AG04449 (cell line): ENCODE results near the gene RBM17.
A peak's percentile ranks its signal among the peaks of the same experiment; 100 is the strongest.

Experiments used
- CTCF ChIA-PET: fragments of 350-600 bp; formaldehyde crosslinking; extraction: SDS; loops from one replicate; lab custom pipeline; 2021; ENCODE audit warnings: antibody characterized with exemption; lab: Yijun Ruan, JAX
- POLR2A ChIA-PET: fragments of 400-600, 350-600 bp; formaldehyde crosslinking; extraction: SDS; loops from one replicate; lab custom pipeline; 2020; ENCODE audit warnings: antibody characterized with exemption, inconsistent platforms; lab: Yijun Ruan, JAX
- DNase-seq: peaks from one replicate; pipeline ENCODE4 v3.0.0-alpha.2; 2010; ENCODE audit warnings: low read depth, low spot score
- H3K4me3 ChIP-seq: 2 replicates; pipeline ENCODE4 v1.5.1; 2011; ENCODE audit warnings: low read depth, mild to moderate bottlenecking, control low read depth, low read length
- TF ChIP-seq, protein P1 (sequence below): IDR thresholded peaks from one replicate; pipeline ENCODE4 v1.5.1; 2011; ENCODE audit warnings: mild to moderate bottlenecking, moderate library complexity, low read length, control low read depth, inconsistent platforms; ENCODE audit not compliant: insufficient read depth; ENCODE audit errors: missing control alignments

The RBM17 gene

DNA sequence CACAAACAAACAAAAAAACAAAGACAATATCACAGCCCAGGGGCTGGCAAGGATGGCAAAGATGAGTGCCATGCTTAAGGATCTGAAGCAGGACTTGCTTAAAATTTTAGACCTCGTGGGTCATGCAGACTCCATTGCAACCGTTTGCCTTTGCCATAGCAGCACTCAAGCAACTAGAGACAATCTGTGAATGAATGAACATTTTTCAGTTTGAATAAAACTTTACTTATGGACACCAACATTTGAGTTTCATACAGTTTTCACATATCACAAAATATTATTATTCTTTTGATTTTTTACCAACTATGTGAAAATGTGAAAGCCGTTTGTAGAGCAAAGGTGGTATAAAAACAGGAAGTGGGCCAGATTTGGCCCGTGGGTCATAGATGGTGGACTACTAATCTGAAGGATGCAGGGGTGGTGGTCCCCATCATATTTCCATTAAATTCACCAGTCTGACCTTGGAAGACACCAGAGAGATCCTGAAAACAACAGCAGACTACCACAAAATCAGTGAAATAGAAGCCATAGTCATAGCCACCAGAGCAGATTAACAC is 8.3 kb upstream of the RBM17 start:
- DNase-seq = no peak
- POLR2A ChIA-PET = no interaction called here
- CTCF ChIA-PET = interaction anchor here (1.8 kb wide), 1 partner anchor 12 kb away, joined by 6 read pairs; no protein-coding TSS in a partner anchor
- TF ChIP-seq, protein P1, sequence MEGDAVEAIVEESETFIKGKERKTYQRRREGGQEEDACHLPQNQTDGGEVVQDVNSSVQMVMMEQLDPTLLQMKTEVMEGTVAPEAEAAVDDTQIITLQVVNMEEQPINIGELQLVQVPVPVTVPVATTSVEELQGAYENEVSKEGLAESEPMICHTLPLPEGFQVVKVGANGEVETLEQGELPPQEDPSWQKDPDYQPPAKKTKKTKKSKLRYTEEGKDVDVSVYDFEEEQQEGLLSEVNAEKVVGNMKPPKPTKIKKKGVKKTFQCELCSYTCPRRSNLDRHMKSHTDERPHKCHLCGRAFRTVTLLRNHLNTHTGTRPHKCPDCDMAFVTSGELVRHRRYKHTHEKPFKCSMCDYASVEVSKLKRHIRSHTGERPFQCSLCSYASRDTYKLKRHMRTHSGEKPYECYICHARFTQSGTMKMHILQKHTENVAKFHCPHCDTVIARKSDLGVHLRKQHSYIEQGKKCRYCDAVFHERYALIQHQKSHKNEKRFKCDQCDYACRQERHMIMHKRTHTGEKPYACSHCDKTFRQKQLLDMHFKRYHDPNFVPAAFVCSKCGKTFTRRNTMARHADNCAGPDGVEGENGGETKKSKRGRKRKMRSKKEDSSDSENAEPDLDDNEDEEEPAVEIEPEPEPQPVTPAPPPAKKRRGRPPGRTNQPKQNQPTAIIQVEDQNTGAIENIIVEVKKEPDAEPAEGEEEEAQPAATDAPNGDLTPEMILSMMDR = no peak
- no peak overlapping the region for H3K4me3 ChIP-seq

GRCh38 chr10:6082496-6083395 is 6.1 kb upstream of the RBM17 start:
- H3K4me3 ChIP-seq = no peak overlapping the region
- no peak for DNase-seq
- POLR2A ChIA-PET = no interaction called here
- CTCF ChIA-PET = interaction anchor here (0.8 to 2.4 kb wide), 6 partner anchors 13 to 331 kb away, joined by 3 to 14 read pairs (median 4); partner anchors contain the start of gene PFKFB3
- TF ChIP-seq, protein P1 = no peak

DNA sequence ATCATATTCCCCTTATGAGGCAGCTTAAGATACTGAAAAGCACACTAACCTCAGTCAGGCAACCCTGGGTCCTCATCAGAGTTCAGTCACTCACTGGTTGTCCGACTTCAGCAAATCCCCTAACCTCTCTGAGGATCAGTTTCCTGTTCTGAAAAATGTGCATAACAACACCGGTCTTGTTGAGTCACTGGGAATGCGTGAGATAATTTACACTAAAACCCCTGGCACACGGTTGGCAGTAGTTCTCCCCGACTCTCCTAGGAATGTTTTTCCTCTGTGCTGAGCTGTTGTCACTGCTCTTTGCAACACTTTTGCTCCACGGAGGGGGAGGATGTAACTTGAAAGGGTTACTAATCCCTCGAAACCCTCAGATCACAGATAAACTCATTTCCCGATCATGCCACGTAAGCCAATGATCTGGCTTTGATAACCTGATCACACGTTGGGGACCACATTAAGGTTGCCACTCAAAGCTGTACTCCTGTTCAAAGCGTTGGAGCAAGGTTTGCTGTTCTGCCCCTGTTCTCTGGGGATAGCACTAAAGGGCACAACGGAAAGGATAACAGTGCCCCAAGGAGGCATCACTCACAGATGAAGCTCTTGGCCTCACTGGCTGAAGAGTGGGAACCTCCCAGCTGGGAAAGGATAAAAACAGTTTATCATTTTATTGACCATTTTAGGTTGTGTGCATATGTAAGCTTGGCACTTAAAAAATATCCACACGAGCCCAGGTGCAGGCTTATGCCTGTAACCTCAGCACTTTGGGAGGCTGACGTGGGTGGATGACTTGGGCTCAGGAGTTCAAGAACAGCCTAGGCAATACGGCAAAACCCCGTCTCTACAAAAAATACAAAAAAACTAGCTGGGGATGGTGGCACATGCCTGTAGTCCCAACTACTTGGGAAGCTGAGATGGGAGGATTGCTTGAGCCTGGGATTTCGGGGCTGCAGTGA is 5.0 kb upstream of the RBM17 start:
- no peak for DNase-seq
- ChIA-PET POLR2A (no interaction called here), CTCF (interaction anchor here (0.7 to 2.4 kb wide), 9 partner anchors 13 to 330 kb away, joined by 3 to 14 read pairs (median 3); partner anchors contain the start of gene PFKFB3)
- H3K4me3 ChIP-seq = no peak overlapping the region
- TF ChIP-seq, protein P1 = no peak

DNA sequence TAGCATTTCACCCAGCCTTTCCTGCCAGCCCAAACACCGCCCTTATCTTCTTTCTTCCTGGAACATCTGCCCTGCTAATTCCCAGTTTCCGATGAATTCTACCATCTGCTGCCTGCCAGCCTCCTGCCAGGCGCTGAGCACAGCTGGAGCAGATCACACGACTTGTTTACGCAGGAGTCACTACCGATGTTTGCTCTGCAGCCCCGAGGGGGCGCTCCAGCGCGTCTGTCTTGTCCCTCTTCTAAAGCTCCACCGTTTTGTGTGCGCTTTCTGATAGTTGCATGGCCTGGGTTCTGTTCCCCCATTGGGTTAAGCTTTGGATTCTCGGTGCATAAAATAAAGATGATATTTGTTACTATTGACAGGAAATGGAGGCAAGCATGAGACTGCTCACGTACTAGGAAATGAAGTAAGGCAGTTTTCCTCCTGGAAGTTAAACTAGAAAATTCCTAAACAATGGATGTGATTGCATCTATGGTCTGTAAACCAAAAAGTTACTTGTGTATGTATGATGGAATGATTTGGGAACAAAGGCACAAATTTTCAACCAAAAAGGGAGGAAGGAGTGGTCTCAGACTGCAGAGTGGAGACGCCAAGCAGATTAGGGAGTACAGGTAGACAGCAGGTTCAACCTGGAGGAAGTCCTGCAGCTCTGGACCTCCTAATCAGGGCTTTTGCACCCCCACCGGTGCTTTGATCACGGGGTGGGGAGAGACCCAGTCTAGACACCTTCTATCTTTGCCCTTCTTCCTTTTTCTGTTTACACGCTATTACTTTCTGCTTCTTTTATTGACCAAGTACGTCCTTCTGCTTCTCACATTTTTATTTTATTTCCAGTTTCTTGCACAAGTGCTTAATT is 2.2 kb upstream of the RBM17 start:
- ChIA-PET POLR2A (interaction anchor here (1.4 kb wide), 1 partner anchor 116 kb away, joined by 6 read pairs; the partner anchor contains the start of gene PFKFB3), CTCF (interaction anchor here (0.5 to 8.7 kb wide), 60 partner anchors 10 to 325 kb away, joined by 3 to 155 read pairs (median 5); partner anchors contain the start of gene PFKFB3)
- no peak overlapping the region for H3K4me3 ChIP-seq
- TF ChIP-seq, protein P1 = peak; percentile 83
- peak; percentile 23 for DNase-seq
